Measurements from ENCODE around the gene PSD4.

DNA sequence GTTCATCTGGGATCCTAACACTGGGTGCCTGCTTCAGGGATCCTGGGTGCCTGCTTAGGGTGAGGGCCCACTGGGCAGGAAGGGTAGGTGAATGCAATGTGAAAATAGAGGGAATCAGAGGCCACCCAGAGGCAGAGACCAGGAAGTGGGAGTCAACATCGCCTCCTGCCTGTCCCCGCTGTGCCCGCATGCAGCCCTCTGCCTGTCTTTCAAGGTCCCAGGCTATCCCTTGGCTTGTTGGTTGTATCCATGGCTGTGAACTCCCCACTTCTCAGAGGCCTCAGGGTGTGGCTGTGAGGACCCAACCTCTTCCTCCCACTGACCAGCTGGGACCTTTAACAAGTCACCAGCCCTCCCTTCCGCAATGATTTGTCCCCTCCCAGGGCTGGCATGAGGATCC is 26.5 kb downstream of the PSD4 start:
- no peak for TF ChIP-seq CTCF (IDR thresholded peaks at IDR 0.05; ENCODE audit: poor library complexity, severe bottlenecking)
- no peak for TF ChIP-seq EP300 (conservative IDR thresholded peaks at IDR 0.05; ENCODE audit: poor library complexity, severe bottlenecking)
- no peak for TF ChIP-seq EZH2 (IDR thresholded peaks at IDR 0.05; ENCODE audit: borderline replicate concordance, insufficient read depth, low read length, poor library complexity, severe bottlenecking)
- no peak for TF ChIP-seq SMC3 (conservative IDR thresholded peaks at IDR 0.05; ENCODE audit: poor library complexity)
- no peak for TF ChIP-seq TAF1 (IDR thresholded peaks at IDR 0.05; ENCODE audit: low read depth)
- no peak for TF ChIP-seq REST (IDR thresholded peaks at IDR 0.05; ENCODE audit: borderline replicate concordance)
